NCI-H526 treated with DMSO at 0.1 percent for 48 hours (cell line): ENCODE measurements around the gene IL12RB2.

Source experiments
- DNase-seq: peaks from one replicate; lab custom pipeline; 2025; lab: John Stamatoyannopoulos, UW

Gene IL12RB2

GRCh38 chr1:67347688-67348472, 40.2 kb downstream of the IL12RB2 start:
- DNase-seq: peak; percentile 47

GRCh38 chr1:67348586-67349252, 41.0 kb downstream of the IL12RB2 start:
- no peak for DNase-seq

GRCh38 chr1:67350783-67351182, 43.1 kb downstream of the IL12RB2 start:
- no peak for DNase-seq

GRCh38 chr1:67352211-67352610, 44.5 kb downstream of the IL12RB2 start:
- DNase-seq: no peak

- peak; percentile 50 for DNase-seq
Measured at GRCh38 chr1:67355745-67356424, 48.2 kb downstream of the IL12RB2 start.

- DNase-seq: no peak
Measured at GRCh38 chr1:67359592-67359991, 51.9 kb downstream of the IL12RB2 start.

GRCh38 chr1:67361641-67362040, 54.0 kb downstream of the IL12RB2 start:
- no peak for DNase-seq

GRCh38 chr1:67367370-67368045, 59.8 kb downstream of the IL12RB2 start:
- DNase-seq: no peak

- DNase-seq: no peak
Measured at GRCh38 chr1:67368046-67368514, 60.4 kb downstream of the IL12RB2 start.

- no peak for DNase-seq
Measured at GRCh38 chr1:67371043-67371442, 63.4 kb downstream of the IL12RB2 start.

GRCh38 chr1:67371681-67372080, 64.0 kb downstream of the IL12RB2 start:
- DNase-seq: peak; percentile 26

GRCh38 chr1:67372136-67372535, 64.5 kb downstream of the IL12RB2 start:
- DNase-seq: no peak

GRCh38 chr1:67372898-67373297, 65.2 kb downstream of the IL12RB2 start:
- DNase-seq: no peak

- DNase-seq: no peak
Measured at GRCh38 chr1:67376381-67376780, 68.7 kb downstream of the IL12RB2 start.

GRCh38 chr1:67377253-67377652, 69.6 kb downstream of the IL12RB2 start:
- no peak for DNase-seq

GRCh38 chr1:67381154-67381553, 73.5 kb downstream of the IL12RB2 start:
- DNase-seq: no peak

- DNase-seq: no peak
Measured at GRCh38 chr1:67382292-67382691, 74.6 kb downstream of the IL12RB2 start.

- no peak for DNase-seq
Measured at GRCh38 chr1:67383999-67384638, 76.4 kb downstream of the IL12RB2 start.

- no peak for DNase-seq
Measured at GRCh38 chr1:67390041-67390887, 82.6 kb downstream of the IL12RB2 start.

GRCh38 chr1:67393240-67393639, 85.6 kb downstream of the IL12RB2 start:
- DNase-seq: no peak

- no peak for DNase-seq
Measured at GRCh38 chr1:67393737-67394136, 86.1 kb downstream of the IL12RB2 start.
